AG04449 (cell line): ENCODE data around the gene MIEF1.
"Not testable (repeated sequence)": the region's sequence is repeated elsewhere in the genome, so short reads cannot be mapped to it uniquely, and the experiment has no call there.

Source experiments
- CTCF ChIA-PET: fragments of 350-600 bp; formaldehyde crosslinking; extraction: SDS; loops from one replicate; lab custom pipeline; 2021; ENCODE audit warnings: antibody characterized with exemption; lab: Yijun Ruan, JAX
- POLR2A ChIA-PET: fragments of 400-600, 350-600 bp; formaldehyde crosslinking; extraction: SDS; loops from one replicate; lab custom pipeline; 2020; ENCODE audit warnings: antibody characterized with exemption, inconsistent platforms; lab: Yijun Ruan, JAX
- DNase-seq: peaks from one replicate; pipeline ENCODE4 v3.0.0-alpha.2; 2010; ENCODE audit warnings: low read depth, low spot score
- H3K4me3 ChIP-seq: 2 replicates; pipeline ENCODE4 v1.5.1; 2011; ENCODE audit warnings: low read depth, mild to moderate bottlenecking, control low read depth, low read length
- CTCF ChIP-seq: IDR thresholded peaks from one replicate; pipeline ENCODE4 v1.5.1; 2011; ENCODE audit warnings: mild to moderate bottlenecking, moderate library complexity, low read length, control low read depth, inconsistent platforms; ENCODE audit not compliant: insufficient read depth; ENCODE audit errors: missing control alignments

MIEF1 gene

GRCh38 chr22:39502789-39503409, 809 bp downstream of the MIEF1 start:
- peak overlapping the region; percentile 75 for H3K4me3 ChIP-seq
- CTCF ChIA-PET, result interaction anchor here (1.1 to 10.4 kb wide), 3 partner anchors 9 to 522 kb away, joined by 3 to 172 read pairs (median 11); no protein-coding TSS in a partner anchor
- no peak for DNase-seq
- TF ChIP-seq CTCF, result no peak
- POLR2A ChIA-PET, result interaction anchor here (1.5 to 1.6 kb wide), 2 partner anchors 17 to 21 kb away, joined by 10 to 16 read pairs; partner anchors contain the start of gene ATF4

GRCh38 chr22:39503630-39504029, 1.5 kb downstream of the MIEF1 start:
- POLR2A ChIA-PET, result no interaction called here
- TF ChIP-seq CTCF, result no peak
- peak overlapping the region; percentile 75 for H3K4me3 ChIP-seq
- CTCF ChIA-PET, result interaction anchor here (1.1 to 10.4 kb wide), 3 partner anchors 9 to 521 kb away, joined by 3 to 172 read pairs (median 11); no protein-coding TSS in a partner anchor
- DNase-seq, result no peak

- no peak overlapping the region; the same call in 1 of the 2 replicates for H3K4me3 ChIP-seq
- DNase-seq, result no peak
- TF ChIP-seq CTCF, result no peak
- POLR2A ChIA-PET, result no interaction called here
- CTCF ChIA-PET, result interaction anchor here (1.1 to 10.4 kb wide), 3 partner anchors 10 to 521 kb away, joined by 3 to 172 read pairs (median 11); no protein-coding TSS in a partner anchor
These were observed 2.0 kb downstream of the MIEF1 start for GRCh38 chr22:39504071-39504470.

GRCh38 chr22:39507021-39507420, 4.9 kb downstream of the MIEF1 start:
- not testable (repeated sequence) for DNase-seq, H3K4me3 ChIP-seq
- POLR2A ChIA-PET, result interaction anchor here (0.6 kb wide), 1 partner anchor 13 kb away, joined by 3 read pairs; the partner anchor contains the start of gene ATF4
- CTCF ChIA-PET, result interaction anchor here (0.9 to 2.3 kb wide), 3 partner anchors 10 to 13 kb away, joined by 3 to 18 read pairs (median 7); no protein-coding TSS in a partner anchor

- H3K4me3 ChIP-seq, result no peak overlapping the region
- TF ChIP-seq CTCF, result no peak
- ChIA-PET POLR2A (interaction anchor here (1.4 kb wide), 1 partner anchor 12 kb away, joined by 3 read pairs; the partner anchor contains the start of gene ATF4), CTCF (interaction anchor here (1.4 to 2.3 kb wide), 3 partner anchors 9 to 12 kb away, joined by 4 to 18 read pairs (median 7); no protein-coding TSS in a partner anchor)
- no peak for DNase-seq
These were observed 6.3 kb downstream of the MIEF1 start for GRCh38 chr22:39508393-39508792.

GRCh38 chr22:39510529-39511149, 8.5 kb downstream of the MIEF1 start:
- H3K4me3 ChIP-seq, result no peak overlapping the region
- TF ChIP-seq CTCF, result no peak
- no peak for DNase-seq
- ChIA-PET POLR2A (interaction anchor here (1.0 to 1.6 kb wide), 2 partner anchors 9 to 193 kb away, joined by 4 to 6 read pairs; no protein-coding TSS in a partner anchor), CTCF (interaction anchor here (2.1 to 10.6 kb wide), 3 partner anchors 10 to 18 kb away, joined by 7 to 172 read pairs (median 11); partner anchors contain the start of gene MIEF1)
